AG09319 (cell line): ENCODE data around the gene KMT2B.

ENCODE experiments used
- DNase-seq: peaks from one replicate; pipeline ENCODE4 v3.0.0-alpha.2; 2010; ENCODE audit warnings: low read depth; ENCODE audit errors: extremely low read depth
- TF ChIP-seq, protein P1 (sequence below): IDR thresholded peaks from 2 replicates; pipeline ENCODE4 v1.5.1; 2011; ENCODE audit warnings: low read depth, mild to moderate bottlenecking, inconsistent platforms, low read length, moderate library complexity

Gene KMT2B

DNA sequence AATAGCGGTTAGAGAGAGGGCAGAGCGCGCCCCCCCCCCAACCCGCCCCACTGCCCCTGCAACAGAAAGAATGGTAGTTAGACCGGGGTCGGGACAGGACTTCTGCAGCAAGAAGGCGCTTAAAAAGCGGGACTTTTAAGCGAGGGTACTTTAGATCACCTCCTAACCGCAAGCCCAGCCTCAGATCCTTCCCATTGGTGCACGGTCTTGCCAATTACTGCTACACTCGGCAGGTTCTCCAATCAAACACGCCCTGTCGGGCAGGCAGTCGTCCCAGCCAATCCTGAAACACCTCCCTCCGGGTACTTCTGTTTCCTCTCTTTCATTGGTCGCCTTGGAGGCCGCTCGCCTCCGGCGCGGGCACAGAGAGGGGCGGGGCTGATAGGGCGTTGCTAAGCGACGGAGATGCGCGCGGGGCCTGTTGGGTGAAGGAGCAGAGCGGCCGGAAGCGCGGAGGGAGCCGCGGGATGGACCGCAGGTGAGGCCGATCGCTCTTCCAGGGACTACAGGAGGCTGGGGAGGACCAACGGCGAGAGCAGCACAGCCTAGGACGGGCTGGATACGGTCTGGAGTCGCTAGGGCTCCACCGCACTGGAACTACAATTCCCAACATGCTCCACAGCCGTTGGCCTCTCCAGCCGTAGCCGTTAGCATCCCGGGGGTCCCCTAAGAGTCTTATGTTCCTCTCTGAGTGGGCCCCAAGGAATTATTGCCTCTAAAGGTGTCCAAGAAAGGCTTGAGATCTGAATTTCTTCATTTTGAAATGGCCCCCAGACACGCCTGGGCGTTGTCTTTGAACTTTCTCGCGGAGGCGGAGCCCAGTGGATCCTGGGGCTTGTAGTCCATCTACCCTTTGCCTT is 40.2 kb downstream of the KMT2B start, which contains the start of gene PROSER3:
Gene PROSER3 (plus strand): TSS at position 428 of the 860 bp plus-strand sequence. CDS start 40 bp downstream, at position 468.
- TF ChIP-seq, protein P1, sequence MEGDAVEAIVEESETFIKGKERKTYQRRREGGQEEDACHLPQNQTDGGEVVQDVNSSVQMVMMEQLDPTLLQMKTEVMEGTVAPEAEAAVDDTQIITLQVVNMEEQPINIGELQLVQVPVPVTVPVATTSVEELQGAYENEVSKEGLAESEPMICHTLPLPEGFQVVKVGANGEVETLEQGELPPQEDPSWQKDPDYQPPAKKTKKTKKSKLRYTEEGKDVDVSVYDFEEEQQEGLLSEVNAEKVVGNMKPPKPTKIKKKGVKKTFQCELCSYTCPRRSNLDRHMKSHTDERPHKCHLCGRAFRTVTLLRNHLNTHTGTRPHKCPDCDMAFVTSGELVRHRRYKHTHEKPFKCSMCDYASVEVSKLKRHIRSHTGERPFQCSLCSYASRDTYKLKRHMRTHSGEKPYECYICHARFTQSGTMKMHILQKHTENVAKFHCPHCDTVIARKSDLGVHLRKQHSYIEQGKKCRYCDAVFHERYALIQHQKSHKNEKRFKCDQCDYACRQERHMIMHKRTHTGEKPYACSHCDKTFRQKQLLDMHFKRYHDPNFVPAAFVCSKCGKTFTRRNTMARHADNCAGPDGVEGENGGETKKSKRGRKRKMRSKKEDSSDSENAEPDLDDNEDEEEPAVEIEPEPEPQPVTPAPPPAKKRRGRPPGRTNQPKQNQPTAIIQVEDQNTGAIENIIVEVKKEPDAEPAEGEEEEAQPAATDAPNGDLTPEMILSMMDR = no peak
- DNase-seq = peak; percentile 99

DNA sequence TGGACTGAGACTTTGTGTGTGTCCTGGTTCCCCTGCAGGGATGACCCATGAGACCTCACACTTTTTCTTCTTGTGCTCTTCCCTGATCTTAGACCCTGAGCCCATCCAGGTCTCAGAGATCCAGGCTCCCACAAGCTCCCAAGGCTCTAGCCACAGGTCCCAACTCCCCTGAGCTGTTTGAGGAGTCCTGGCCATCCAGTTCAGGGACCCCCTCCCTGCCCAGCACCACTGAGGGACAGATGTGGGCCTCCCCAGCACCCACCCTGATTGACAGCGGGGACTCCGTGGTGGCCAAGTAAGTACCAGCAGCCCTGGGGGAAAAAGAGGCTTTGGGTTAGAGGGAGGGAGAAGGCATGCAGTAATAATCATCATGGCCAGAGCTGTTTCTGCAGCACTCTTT is 41.9 kb downstream of the KMT2B start:
- DNase-seq = no peak

DNA sequence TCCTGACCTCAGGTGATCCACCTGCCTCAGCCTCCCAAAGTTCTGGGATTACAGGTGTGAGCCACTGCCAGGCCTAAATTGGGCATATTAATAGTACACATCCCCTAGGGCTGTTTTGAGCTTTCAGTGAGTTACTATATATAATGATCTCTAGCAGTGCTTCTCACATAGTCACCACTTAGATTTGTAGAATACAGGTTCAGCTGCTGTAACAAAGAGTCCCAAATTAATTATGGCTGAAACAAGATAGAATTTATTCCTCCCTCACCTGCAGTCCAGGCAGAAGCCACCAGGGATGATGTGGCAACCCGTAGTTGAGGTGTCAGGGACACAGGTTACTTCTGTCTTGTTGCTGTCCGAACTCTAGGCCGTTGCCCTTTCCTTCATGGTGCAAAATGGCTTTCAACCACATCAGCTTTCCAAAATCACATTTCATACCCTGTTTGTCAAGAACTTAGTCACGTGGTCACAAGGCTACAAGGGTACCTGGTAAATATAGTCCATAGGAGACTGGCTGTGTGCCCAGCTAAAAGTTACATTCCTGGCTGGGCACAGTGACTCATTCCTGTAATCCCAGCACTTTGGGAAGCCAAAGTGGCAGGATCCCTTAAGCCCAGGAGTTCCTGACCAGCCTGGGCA is 43.0 kb downstream of the KMT2B start:
- TF ChIP-seq, protein P1 = no peak
- DNase-seq = no peak

More for the DNA sequence above, 41.9 kb downstream of the KMT2B start:
- TF ChIP-seq, protein P1 = no peak

DNA sequence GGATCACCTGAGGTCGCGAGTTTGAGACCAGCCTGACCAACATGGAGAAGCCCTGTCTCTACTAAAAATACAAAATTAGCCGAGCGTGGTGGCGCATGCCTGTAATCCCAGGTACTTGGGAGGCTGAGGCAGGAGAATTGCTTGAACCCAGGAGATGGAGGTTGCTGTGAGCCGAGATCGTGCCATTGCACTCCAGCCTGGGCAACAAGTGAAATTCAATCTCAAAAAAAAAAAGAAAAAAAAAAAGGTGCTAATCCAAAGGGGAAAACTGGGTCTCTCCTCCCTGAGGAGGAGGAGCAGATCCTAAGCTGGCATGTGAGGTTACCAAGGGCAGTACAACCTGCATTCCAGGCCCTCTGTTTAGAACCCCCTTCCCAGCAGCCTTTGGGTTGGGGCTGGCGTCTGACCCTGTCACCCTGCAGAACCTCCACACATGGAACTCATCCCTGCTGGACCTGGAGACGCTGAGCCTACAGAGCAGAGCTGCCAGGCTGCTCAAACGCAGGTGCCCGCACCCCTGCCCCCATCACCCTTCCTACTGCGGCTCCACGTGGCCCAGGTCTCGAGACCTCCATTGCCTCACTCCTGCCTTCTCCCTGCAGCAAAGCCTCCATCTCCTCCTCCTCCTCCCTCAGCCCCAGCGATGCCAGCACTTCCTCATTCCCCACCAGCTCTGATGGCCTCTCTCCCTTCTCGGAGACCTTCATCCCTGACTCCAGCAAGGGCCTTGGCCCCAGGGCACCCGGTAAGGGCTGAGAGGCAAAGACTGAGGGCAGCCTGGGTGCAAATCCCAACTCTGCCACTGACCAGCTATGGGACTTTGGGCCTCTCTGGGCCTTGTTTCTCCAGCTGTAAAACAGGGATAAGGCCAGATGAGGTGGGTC is 46.9 kb downstream of the KMT2B start:
- no peak for DNase-seq
- TF ChIP-seq, protein P1 = no peak

DNA sequence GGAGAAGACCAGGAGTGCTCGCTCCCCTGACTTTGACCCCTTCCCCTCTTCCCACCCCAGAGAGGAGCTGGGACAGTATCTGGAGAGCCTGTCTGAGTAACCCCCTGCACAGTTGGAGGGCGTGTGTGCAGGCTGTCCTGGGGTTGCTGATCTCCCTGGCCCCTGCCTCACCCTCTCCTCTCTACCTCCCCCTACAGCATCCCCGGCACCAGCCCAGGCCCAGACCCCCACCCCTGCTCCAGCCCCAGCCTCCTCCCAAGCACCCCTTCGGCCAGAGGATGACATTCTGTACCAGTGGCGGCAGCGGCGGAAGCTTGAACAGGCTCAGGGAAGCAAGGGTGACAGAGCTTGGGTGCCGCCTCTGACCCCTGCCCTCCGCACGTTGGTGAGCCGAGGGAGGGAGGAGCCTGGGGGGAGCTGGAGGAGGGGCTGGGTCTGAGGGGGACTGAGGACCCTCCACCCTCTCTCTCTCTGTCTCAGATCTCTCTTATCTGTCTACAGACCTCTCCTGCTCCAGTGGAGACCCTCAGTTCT is 48.8 kb downstream of the KMT2B start:
- no peak for DNase-seq
- TF ChIP-seq, protein P1 = no peak

DNA sequence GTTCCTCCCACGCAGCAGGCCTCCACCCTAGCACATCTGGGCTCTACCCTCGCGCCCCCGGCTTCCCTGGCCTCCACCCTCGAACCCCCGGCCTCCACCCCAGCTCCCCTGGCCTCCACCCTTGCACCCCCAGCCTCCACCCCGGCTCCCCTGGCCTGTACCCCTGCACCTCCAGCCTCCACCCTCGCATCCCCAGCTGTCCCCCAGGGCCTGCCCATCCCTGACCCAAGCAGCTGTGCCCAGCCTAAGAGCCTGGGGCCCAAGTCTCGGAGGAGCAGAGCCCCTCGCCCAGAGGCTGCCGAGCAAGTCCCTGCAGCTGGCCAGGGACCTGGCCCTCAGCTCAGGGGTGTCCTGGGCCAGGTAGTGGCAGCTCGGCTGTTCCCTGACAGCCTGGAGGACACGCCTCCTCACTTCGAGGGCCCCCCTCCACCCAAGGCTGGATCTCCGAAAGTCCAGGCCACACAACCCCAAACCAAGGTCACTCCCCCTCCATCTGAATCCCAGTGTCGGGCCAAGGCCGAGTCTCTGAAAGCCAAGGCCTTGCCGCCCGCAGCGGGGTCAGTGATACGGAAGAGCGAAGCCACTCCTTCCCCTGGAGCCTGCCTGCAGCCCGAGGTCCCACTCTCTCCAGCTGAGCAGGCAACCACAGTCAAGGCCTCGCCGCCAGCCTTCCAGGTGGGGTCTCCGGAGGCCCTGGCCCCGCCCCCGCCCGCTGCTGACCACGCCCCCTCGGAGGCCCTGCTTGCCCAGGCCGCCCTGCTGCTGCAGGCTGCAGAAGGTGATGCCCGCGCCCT is 49.7 kb downstream of the KMT2B start:
- no peak for DNase-seq
- TF ChIP-seq, protein P1 = no peak
